Measurements from ENCODE around the gene ETV6.

ETV6 gene

DNA sequence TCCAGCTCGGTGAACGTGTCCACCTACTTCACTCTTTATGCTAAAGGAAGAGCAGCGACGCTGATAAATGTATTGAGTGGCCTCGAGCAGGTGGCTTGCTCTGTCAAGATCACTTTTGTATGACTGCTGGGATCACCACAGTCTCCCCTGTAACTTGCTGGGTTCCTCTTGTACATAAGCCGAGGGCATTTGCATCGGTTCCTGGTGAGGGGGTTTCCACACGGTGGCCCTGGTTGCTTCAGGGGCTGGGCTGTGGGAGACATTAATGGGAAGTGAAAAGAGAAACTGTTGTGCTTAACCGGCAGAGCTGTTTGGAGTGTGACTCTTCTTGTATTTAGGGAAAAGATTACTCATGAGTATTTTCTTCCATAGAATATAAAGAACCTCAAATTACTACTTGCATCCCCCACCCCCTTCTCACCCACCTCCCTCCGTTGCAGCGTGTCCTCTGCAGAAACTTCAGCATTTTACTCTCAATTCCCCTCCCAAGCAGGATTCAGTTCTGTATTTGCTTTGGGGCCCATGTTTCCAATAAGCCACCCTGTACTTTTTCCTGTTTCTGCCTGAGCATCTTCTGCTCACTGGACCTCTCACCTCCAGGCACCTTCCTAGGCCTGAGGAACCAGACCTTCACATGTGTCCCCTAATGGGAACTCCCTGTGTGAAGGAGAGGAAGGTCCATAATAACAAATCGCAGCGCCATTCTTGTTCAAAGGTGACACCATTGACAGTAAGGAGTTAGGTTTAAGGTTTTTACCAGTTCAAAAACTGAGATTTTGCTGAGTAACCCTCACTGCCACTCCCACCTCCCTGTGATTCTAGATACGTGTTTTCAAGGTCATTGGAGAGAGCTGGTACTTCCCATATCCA, 187.0 kb downstream of the ETV6 start:
- no peak for DNase-seq

GRCh38 chr12:11837216-11837934, 187.9 kb downstream of the ETV6 start:
- DNase-seq, result no peak

DNA sequence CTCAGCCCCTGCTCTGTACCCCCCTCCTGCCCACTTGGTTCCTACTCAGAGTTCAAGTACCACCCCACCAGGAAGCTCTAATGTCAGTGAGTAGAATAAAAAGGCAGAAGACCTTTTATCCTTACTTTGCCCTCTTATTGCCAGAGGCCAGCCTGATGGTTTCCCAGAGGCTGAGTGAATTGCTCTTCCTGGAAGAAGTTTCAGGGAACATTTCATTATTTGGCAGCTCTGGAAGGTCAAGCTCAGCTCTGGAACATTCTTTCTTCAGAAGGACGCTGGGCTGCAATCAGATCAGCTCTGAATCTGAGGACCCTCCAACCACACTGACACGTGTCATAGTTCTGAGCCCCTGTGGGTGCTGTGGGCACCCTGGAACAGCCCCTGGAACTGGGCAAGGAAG, 188.9 kb downstream of the ETV6 start:
- no peak for DNase-seq

- DNase-seq, result no peak
Observed at GRCh38 chr12:11839091-11839641, 189.7 kb downstream of the ETV6 start.

DNA sequence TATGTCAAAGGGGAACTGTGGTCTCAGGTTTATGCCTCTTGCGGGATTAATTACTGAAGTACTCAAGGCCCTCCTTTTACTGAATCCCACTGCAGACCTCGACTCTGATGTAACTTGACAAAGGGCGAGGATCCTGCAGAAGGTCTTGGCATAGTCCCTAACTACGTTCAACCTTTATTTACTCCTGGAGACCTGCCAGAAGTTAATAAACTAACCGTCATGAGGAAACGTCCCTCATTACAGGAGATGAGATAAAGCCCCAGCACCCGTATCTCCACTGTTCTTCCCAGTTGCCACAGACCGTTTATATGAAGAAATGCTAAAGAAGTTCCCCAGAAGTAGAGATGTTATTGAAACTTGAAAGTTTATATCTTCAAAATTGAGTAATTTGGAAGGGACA, 190.9 kb downstream of the ETV6 start:
- peak; percentile 92 for DNase-seq

- DNase-seq, result no peak
Observed at GRCh38 chr12:11846488-11846887, 197.0 kb downstream of the ETV6 start.

DNA sequence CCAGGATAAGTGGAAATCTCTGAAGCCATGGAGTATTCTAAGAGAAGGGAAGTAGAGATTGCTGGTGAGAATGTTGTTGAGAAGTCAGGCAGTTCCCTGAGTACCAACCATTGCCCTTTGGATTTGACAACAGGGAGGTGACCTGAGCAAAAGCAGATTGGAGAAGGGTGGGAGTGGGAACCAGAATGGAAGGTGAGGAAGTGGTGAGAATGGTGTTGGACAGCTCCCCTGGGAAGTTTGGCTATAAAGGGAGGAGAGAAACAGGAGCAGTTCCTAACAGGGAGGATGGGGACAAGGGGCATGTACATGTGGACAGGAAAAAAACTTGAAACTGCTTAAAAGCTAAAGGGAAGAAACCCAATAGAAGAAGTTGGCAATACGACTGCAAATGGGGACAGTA, 198.1 kb downstream of the ETV6 start:
- no peak for DNase-seq

DNA sequence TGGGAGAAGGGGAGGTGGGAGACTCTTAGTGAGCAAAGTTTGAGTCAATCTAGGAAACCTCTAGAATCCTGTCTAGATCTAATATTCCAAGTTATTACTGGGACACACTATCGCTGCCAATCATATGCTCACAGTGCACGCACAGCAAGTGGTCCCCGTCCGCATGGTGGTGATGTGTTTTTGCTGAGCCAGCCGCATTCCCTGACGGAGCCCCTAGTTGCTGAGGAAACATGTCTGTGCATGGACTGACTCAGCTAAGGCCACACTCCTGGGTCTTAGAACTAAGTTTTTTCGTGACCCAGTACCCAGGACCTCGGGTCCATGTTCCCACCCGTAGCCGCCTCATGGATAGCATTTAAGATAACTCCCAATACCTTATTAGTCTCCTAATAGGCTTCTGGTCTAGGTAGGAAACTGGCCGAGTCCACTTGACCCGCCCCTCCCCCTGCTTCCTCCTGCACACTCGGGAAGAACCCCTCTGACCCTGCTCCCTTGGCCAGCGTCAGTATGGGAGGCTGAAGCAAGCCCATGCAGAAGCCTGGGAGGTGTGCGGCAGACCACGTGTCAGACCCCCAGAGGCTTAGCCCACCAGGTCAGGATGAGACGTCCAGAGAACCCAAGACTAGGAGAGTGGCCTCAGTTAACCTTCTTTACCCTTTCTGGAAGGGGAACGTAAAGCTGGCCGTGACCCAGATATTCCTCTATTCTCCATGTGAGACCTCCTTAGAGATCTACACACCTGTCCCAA, 200.5 kb downstream of the ETV6 start:
- DNase-seq, result no peak

GRCh38 chr12:11853126-11853525, 203.7 kb downstream of the ETV6 start:
- peak; percentile 95 for DNase-seq

GRCh38 chr12:11854011-11854499, 204.6 kb downstream of the ETV6 start:
- DNase-seq, result no peak

DNA sequence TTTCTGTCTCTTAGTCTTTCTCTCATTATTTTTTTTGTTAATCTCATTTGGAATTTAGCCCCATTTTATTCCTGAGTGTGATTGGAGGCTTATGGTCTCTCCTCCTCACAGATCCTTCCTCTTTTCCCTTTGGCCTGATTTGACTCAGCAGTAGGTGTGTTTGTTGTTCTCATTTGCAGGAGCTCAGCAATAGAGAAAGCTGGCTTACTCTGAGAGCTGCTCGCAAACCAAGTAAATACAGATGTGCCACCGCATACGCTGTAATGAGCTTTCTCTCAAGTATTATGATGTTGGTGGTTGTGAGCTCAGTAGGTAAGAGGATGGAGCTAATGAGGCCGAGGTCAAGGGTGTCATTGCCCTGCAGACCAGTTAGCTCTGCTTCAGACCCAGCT, 206.5 kb downstream of the ETV6 start:
- DNase-seq, result peak; percentile 29

DNA sequence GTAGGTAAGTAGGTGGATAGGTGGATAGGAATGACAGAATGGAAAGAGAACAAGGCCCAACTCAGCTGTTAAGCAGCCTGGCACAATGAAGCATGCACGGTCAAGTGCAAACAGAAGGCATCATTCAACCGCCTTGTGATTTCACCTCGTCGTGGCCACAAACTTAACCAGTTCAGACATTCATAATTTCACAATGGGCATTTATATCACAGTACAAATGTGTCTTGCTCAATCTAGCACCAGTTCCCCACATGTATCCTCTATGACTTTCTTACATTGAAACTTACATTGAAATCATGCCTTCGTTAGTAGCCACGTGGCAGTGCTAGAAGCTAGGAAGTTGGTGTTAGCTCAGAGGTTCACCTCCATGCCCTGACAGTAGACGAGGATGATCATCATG, 207.5 kb downstream of the ETV6 start:
- no peak for DNase-seq

GRCh38 chr12:11859705-11860425, 210.4 kb downstream of the ETV6 start:
- DNase-seq, result no peak

DNA sequence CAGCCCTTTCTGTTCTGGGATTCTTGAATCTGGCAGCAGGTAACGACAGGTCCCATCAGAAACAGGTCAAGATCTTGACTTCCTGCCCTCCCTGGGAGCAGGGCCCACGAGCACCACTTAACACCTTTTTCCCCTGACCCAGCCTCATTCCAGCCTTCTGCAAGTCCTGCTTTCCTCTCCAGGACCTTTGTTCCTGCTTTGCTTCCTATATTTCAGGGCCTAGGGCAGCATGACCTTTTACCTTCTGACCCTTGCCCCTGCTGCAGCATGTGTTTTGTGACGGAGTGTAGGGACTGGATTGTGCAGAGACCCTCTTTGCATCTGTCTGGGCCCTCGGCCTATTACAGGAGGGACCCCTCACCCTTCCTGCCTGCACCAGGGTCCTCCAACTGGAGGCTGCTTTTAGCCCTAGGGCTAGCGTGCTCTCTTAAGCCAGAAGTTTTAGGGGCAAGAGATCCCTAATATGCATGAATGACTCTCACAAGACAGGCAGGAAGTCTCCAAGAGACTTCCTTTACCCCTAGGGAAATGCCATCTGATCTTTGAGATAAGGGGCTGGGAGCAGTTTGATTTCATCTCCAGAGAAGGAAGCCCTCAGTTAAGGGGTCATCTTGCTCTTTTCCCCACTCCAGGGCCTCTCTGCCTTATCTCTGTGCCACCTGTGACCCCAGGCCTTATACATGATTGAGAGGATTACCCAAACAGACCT, 211.8 kb downstream of the ETV6 start:
- no peak for DNase-seq

- no peak for DNase-seq
Observed at GRCh38 chr12:11861864-11862600, 212.6 kb downstream of the ETV6 start.

DNA sequence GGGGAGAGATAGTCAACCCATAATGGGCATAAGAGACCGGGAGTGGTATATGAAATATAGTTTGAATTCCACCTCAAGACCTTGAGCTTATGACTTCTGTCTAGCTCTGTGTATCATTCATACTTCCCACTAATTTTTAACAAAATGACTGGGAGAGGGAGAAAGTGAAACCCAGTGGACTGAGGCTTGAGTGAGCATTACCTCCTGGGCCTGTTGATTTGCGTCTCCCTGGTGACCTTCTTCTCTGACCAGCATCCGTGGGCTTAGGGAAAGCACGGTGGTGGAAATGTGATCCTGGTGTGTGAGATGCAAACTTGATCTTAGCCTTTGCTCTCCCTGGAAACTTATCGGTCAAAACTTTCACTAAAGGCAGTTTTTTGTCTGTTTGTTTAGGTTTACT, 213.3 kb downstream of the ETV6 start:
- no peak for DNase-seq

GRCh38 chr12:11863478-11863906, 214.0 kb downstream of the ETV6 start:
- no peak for DNase-seq

GRCh38 chr12:11863988-11864387, 214.5 kb downstream of the ETV6 start:
- DNase-seq, result no peak

DNA sequence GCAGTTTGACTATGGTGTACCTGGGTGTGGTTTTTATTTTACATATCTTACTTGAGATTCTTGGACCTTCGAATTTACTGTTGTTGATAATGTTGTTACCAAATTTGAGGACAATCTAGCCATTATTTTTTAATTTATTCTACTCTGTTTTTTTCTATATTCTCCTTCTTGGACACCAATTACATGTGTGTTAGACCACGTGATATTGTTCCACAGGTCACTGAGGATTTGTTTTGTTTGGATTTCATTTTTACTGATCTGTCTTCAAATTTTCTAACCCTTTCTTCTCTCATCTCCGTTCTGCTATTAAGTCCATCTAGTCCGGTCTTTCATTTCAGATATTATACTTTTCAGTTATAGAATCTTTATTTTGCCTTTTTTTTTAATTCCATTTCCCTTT, 216.3 kb downstream of the ETV6 start:
- DNase-seq, result no peak

GRCh38 chr12:11868027-11868426, 218.6 kb downstream of the ETV6 start:
- DNase-seq, result no peak

GRCh38 chr12:11869406-11869805, 219.9 kb downstream of the ETV6 start:
- no peak for DNase-seq
